Erythroblast (primary cell): ENCODE measurements around the gene FYB1.

Source experiments
- DNase-seq, 2 experiments: peaks; one replicate each; lab custom pipeline; 2025; lab: John Stamatoyannopoulos, UW
- GATA1 ChIP-seq: IDR thresholded peaks from 2 replicates; pipeline ENCODE4 v1.6.1; 2011; ENCODE audit warnings: low read depth, mild to moderate bottlenecking, control low read depth, low read length, moderate library complexity
- POLR2A ChIP-seq: IDR thresholded peaks from 2 replicates; pipeline ENCODE4 v1.6.1; 2011; ENCODE audit warnings: mild to moderate bottlenecking, low read length

The FYB1 gene

GRCh38 chr5:39178861-39179260, 40.5 kb downstream of the FYB1 start:
- DNase-seq = no peak
- TF ChIP-seq GATA1 = no peak
- no peak for TF ChIP-seq POLR2A

- TF ChIP-seq POLR2A (no peak), GATA1 (no peak)
- peak in 1 of 2 experiments; percentile 4 for DNase-seq
Measured at GRCh38 chr5:39178171-39178570, 41.2 kb downstream of the FYB1 start.

- TF ChIP-seq POLR2A (no peak), GATA1 (no peak)
- peak in 1 of 2 experiments; percentile 32 for DNase-seq
Measured at GRCh38 chr5:39177631-39177964, 41.8 kb downstream of the FYB1 start.

GRCh38 chr5:39176759-39177630, 42.4 kb downstream of the FYB1 start:
- peak in 1 of 2 experiments; percentile 27 for DNase-seq
- TF ChIP-seq GATA1 (no peak), POLR2A (no peak)

GRCh38 chr5:39175273-39175955, 43.9 kb downstream of the FYB1 start:
- TF ChIP-seq GATA1 (no peak), POLR2A (no peak)
- DNase-seq = no peak

DNA sequence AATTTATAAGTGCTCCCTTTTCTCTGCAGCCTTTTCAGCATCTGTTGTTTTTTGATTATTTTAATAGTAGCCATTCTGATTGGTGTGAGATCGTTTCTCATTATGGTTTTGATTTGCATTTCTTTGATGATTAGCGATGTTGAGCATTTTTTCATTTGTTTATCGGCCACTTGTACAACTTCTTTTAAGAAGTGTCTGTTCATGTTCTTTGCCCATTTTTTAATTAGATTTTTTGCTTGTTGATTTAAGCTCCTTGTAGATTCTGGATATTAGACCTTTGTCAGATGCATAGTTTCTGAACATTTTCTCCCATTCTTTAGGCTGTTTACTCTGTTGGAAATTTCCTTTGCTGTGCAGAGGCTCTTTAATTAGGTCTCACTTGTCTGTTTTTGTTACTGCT, 46.3 kb downstream of the FYB1 start:
- DNase-seq = no peak
- no peak for TF ChIP-seq POLR2A
- no peak for TF ChIP-seq GATA1

- TF ChIP-seq POLR2A (no peak), GATA1 (no peak)
- no peak for DNase-seq
Measured at GRCh38 chr5:39172593-39172992, 46.8 kb downstream of the FYB1 start.

DNA sequence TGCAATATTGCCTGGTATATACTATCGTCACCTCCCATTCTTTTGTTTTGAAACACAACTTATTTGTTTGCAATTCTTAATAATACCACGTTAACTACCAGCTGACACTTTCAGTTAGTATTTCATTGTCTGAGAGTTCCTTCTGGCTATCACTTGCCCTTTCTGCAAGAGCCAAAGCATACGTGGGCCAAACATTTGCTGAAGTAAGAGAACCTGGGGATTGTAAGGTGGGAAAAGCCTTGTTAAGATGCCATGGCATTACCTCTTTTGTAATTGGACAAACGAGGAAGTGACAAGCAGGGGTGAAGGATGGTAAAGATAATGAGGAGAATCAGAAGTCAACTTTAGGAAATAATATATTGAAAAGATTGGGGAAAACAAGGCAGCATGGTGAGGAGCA, 47.7 kb downstream of the FYB1 start:
- DNase-seq = no peak
- TF ChIP-seq GATA1 (no peak), POLR2A (no peak)

DNA sequence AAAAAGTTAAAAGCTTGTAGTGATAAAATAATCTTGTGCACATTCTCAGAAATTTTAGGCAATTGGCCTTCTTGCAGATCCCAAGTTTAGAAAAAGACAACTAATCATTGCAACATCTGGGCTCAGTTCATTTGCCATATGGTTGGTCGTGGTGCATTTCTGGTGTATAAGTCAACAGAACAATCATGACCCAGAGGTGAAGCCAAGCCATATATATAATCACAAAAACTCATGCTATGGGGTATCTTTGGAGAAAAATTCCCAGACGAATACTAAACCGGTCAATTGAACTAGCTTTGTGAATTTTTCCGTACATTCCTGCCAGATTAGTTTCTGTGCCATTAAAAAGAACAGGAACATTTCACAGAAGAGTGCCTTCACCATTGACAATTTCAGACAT, 50.3 kb downstream of the FYB1 start:
- no peak for DNase-seq
- TF ChIP-seq POLR2A (no peak), GATA1 (no peak)

- DNase-seq = no peak
- TF ChIP-seq GATA1 = no peak
- no peak for TF ChIP-seq POLR2A
Measured at GRCh38 chr5:39167972-39168342, 51.4 kb downstream of the FYB1 start.

DNA sequence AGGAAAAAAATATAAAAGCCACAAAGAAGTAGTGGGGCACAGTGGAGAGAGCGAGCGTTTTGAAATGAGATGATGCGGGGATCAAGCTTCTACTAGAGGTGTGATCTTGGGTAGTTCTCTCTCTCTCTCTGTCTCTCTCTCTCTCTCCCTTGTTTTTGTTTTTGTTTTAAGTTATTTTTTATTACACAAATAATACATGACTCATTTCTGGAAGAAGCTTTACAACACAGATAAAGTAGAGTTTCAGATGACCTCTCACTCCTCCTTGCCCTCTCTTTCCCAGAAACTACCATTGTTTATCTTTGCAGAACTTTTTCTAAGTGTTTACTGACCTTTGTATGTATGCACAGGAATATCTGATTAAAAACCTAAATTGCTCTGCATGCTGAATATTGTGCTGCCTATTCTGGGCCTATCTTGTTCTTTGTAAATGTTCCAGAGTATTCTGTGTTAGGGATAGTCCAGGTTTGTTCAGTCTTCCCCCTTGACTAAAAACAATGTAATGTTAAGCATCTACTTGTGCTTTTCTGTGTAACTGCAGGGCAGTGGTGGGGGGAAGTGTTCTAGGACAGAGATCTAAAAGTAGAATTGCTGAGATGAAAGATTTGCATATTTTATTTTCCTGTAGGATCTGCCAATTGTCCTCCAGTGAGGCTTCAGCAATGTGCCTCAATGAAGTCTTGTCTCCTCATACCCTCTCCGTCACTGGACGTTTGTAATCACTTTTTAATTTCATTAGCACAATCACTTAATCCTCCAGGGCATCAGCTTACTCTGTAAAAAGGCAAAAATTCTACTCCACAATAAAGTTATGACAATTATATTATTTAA, 52.0 kb downstream of the FYB1 start:
- no peak for DNase-seq

GRCh38 chr5:39164529-39165402, 54.6 kb downstream of the FYB1 start:
- TF ChIP-seq POLR2A (peak; percentile 28), GATA1 (no peak)
- DNase-seq = peak; percentile 14 to 29

More for the DNA sequence above, 52.0 kb downstream of the FYB1 start:
- no peak for TF ChIP-seq POLR2A

GRCh38 chr5:39164016-39164415, 55.3 kb downstream of the FYB1 start:
- TF ChIP-seq GATA1 (no peak), POLR2A (no peak)
- no peak for DNase-seq

DNA sequence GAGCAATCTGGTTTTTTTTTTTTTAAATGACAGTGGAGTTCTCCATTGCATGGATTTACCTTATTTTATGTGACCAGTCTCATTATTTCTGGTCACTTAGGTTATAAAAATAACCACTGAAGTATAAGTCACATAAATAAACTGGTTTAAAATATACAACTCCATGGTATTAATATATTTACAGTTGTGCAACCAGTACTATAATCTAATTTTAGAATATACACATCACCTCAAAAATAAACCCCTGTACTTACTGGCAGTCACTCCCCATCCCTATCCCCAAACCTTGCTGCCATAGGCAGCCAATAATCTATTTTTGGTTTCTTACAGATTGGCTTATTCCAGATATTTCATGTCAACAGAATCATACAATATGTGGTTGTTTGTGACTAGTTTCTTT, 57.8 kb downstream of the FYB1 start:
- TF ChIP-seq POLR2A = no peak
- TF ChIP-seq GATA1 = no peak
- no peak for DNase-seq
